Hepatocyte (in vitro differentiated cells): ENCODE measurements around the gene ENAH.

Experiments
- EZH2 ChIP-seq: fragments of 200-600 bp; sonication (generic); IDR thresholded peaks from 2 replicates; pipeline ENCODE4 v1.6.1; 2016; ENCODE audit warnings: antibody characterized with exemption, mild to moderate bottlenecking, borderline replicate concordance
- TF ChIP-seq, protein P1 (sequence below): fragments of 200-600 bp; sonication (generic); IDR thresholded peaks from 2 replicates; pipeline ENCODE4 v1.5.1; 2016; ENCODE audit warnings: antibody characterized with exemption, mild to moderate bottlenecking; ENCODE audit not compliant: poor library complexity

- TF ChIP-seq EZH2: no peak
- TF ChIP-seq, protein P1, sequence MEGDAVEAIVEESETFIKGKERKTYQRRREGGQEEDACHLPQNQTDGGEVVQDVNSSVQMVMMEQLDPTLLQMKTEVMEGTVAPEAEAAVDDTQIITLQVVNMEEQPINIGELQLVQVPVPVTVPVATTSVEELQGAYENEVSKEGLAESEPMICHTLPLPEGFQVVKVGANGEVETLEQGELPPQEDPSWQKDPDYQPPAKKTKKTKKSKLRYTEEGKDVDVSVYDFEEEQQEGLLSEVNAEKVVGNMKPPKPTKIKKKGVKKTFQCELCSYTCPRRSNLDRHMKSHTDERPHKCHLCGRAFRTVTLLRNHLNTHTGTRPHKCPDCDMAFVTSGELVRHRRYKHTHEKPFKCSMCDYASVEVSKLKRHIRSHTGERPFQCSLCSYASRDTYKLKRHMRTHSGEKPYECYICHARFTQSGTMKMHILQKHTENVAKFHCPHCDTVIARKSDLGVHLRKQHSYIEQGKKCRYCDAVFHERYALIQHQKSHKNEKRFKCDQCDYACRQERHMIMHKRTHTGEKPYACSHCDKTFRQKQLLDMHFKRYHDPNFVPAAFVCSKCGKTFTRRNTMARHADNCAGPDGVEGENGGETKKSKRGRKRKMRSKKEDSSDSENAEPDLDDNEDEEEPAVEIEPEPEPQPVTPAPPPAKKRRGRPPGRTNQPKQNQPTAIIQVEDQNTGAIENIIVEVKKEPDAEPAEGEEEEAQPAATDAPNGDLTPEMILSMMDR: no peak
These were observed 15.3 kb upstream of the ENAH start for GRCh38 chr1:225668222-225668621.
